NB4 (cell line): Measurements from ENCODE around the gene PLA2G4A.

Experiments
- CTCF ChIP-seq: IDR thresholded peaks from one replicate; pipeline ENCODE4 v1.5.1; 2012; ENCODE audit warnings: low read depth, low read length
- POLR2A ChIP-seq: IDR thresholded peaks from 2 replicates; pipeline ENCODE4 v1.6.1; 2011; ENCODE audit warnings: mild to moderate bottlenecking; ENCODE audit not compliant: insufficient read length; ENCODE audit errors: extremely low read depth

- no peak for TF ChIP-seq CTCF
- no peak for TF ChIP-seq POLR2A
Observed at GRCh38 chr1:186930238-186930637, 101.5 kb downstream of the PLA2G4A start.
